ENCODE results near the gene C20orf204.
A peak's percentile ranks its signal among the peaks of the same experiment; 100 is the strongest.

DNA sequence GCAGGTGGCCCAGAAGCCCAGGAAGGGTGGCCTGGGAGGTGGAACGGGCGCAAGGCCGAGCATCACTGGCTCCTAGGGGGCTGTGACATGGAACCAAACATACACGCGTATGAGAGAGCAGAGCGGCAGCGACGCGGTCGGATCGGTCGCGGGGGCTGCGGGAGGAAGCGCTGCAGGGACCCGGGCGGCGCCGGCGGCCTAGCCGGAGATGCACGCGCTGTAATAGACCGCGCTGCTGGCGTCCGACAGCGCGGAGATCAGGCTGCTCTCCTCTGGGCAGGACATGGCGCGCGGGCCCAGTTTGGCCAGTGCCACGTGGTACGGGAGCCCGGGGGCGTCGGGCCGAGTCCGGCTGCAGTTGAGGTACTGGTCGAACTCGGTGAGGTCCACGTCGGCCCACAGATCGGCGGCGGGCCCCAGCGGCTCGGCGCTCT is 12.0 kb downstream of the C20orf204 start:
- TF ChIP-seq POLR2AphosphoS5 (IDR thresholded peaks at IDR 0.05; ENCODE audit: low read depth, low read length) (no peak), POLR2A (IDR thresholded peaks at IDR 0.05; ENCODE audit: control extremely low read depth in 1 of 2, low read depth in 2 of 2, low read length in 2 of 2) (no peak), CHD2 (IDR thresholded peaks at IDR 0.05; ENCODE audit: low read length) (no peak), CBX5 (IDR thresholded peaks at IDR 0.05; ENCODE audit: low read depth, low read length) (no peak), RAD21 (IDR thresholded peaks at IDR 0.05 in 1 of 2, conservative IDR thresholded peaks at IDR 0.05 in 1 of 2; ENCODE audit: low read depth in 2 of 2, low read length in 2 of 2) (no peak), EZH2 (IDR thresholded peaks at IDR 0.05; ENCODE audit: low read depth, low read length, severe bottlenecking) (peak; percentile 96), TAF7 (optimal IDR thresholded peaks at IDR 0.05; ENCODE audit: borderline replicate concordance, low read depth, low read length) (no peak), NRF1 (IDR thresholded peaks at IDR 0.05; ENCODE audit: low read depth, low read length) (no peak), RFX5 (IDR thresholded peaks at IDR 0.05; ENCODE audit: borderline replicate concordance, low read depth, low read length) (no peak), TCF12 (IDR thresholded peaks at IDR 0.05; ENCODE audit: low read depth, low read length) (no peak), SP4 (IDR thresholded peaks at IDR 0.05; ENCODE audit: low read length) (no peak)
- TF ChIP-seq, protein P1, sequence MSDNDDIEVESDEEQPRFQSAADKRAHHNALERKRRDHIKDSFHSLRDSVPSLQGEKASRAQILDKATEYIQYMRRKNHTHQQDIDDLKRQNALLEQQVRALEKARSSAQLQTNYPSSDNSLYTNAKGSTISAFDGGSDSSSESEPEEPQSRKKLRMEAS (IDR thresholded peaks at IDR 0.05) = peak; percentile 92
- TF ChIP-seq, protein P2, sequence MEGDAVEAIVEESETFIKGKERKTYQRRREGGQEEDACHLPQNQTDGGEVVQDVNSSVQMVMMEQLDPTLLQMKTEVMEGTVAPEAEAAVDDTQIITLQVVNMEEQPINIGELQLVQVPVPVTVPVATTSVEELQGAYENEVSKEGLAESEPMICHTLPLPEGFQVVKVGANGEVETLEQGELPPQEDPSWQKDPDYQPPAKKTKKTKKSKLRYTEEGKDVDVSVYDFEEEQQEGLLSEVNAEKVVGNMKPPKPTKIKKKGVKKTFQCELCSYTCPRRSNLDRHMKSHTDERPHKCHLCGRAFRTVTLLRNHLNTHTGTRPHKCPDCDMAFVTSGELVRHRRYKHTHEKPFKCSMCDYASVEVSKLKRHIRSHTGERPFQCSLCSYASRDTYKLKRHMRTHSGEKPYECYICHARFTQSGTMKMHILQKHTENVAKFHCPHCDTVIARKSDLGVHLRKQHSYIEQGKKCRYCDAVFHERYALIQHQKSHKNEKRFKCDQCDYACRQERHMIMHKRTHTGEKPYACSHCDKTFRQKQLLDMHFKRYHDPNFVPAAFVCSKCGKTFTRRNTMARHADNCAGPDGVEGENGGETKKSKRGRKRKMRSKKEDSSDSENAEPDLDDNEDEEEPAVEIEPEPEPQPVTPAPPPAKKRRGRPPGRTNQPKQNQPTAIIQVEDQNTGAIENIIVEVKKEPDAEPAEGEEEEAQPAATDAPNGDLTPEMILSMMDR (IDR thresholded peaks at IDR 0.05; ENCODE audit: control extremely low read depth in 1 of 3, insufficient read depth in 1 of 3, low read depth in 1 of 3, low read length in 3 of 3) = no peak; a peak in 1 of 4 replicates
